Stimulated activated CD4-positive, alpha-beta T cell treated with anti-CD3 and anti-CD28 coated beads, TNF-alpha, amount 100 ng/mL, for 1 hour (primary cell): Measurements from ENCODE around the gene CFD.

Experiments
- DNase-seq, 3 donors: peaks; one replicate each; pipeline ENCODE4 v3.0.0-alpha.2; 2020; ENCODE audit warnings: low read depth in 3 of 3, low spot score in 1 of 3

CFD gene

GRCh38 chr19:903266-903797 is 43.9 kb downstream of the CFD start:
- no peak for DNase-seq

DNA sequence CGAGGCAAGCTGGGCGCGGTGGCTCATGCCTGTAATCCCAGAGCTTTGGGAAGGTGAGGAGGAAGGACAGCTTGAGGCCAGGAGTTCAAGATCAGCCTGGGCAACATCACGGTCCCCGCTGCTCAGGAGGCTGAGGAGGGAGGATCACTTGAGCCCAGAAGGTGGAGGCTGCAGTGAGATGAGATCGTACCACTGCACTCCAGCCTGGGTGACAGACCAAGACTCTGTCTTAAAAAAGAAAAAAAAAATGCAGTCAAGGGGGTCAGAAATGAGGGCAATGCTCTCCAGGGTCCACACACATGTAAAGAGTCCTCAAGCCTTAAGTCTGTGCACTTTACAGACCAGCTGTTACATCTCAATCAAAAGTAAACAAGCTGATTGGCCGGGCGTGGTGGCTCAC is 45.1 kb downstream of the CFD start:
- no peak for DNase-seq

GRCh38 chr19:906480-906879 is 47.0 kb downstream of the CFD start:
- no peak for DNase-seq

GRCh38 chr19:907183-907853 is 47.9 kb downstream of the CFD start:
- DNase-seq, result no peak

- DNase-seq, result no peak
Observed at GRCh38 chr19:911197-912033, 52.0 kb downstream of the CFD start.

DNA sequence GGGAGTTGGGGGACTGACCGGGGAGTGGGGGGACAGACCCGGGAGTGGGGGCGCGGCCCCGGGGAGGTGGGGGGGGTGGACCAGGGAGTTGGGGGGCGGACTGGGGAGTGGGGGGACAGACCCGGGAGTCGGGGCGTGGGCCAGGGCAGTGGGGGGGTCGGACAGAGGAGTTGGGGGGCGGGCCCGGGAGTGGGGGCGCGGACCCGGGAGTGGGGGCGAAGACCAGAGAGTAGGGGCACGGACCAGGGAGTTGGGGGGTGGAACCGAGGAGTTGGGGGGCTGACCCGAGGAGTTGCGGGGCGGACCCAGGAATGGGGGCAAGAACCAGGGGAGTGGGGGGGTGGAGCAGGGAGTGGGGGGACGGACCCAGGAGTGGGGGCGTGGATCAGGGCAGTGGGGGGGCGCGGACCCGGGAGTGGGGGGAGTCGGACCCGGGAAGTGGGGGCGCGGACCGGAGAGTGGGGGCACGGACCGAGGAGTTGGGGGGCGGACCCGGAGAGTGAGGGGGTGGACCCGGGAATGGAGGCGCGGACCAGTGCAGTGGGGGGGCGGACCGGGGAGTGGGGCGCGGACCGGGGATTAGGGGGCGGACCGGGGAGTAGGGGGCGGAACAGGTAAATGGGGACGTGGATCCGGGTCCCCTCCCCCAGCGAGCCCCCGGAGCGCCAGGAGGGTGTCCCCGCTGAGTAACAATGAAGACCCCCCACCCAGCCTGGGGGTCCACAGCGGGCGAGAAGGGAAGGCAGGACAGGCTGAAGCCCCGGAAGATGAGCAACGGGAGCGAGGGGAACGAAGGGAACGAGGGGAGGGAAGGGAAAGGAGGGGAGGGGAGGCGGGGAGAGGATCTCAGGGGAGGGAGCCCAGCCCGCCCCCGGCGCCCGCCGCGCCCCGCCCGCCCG is 53.0 kb downstream of the CFD start:
- DNase-seq, result no peak
